Hepatocyte (in vitro differentiated cells): ENCODE measurements around the gene MID2. TPM values are rescaled to one million over a fixed set of nuclear protein-coding genes. Genes with fewer than 3 reads are reported as not detected.

Experiments used
- DNase-seq: peaks from one replicate; pipeline ENCODE4 v3.0.0-alpha.2; 2016; ENCODE audit warnings: low spot score
- H2AFZ ChIP-seq: fragments of 200-600 bp; sonication (generic); 2 replicates; pipeline ENCODE4 v1.6.0; 2016; ENCODE audit warnings: antibody characterized with exemption, mild to moderate bottlenecking
- H3K27ac ChIP-seq: fragments of 200-600 bp; sonication (generic); 2 replicates; pipeline ENCODE4 v1.5.1; 2016; ENCODE audit warnings: mild to moderate bottlenecking
- H3K27me3 ChIP-seq: fragments of 200-600 bp; sonication (generic); 2 replicates; pipeline ENCODE4 v1.6.1; 2016
- H3K36me3 ChIP-seq: fragments of 200-600 bp; sonication (generic); replicated peaks from 2 replicates; pipeline ENCODE4 v1.5.1; 2016; ENCODE audit warnings: low read depth; ENCODE audit not compliant: insufficient read depth
- H3K4me1 ChIP-seq: fragments of 200-600 bp; sonication (generic); 2 replicates; pipeline ENCODE4 v1.5.1; 2016; ENCODE audit warnings: mild to moderate bottlenecking, moderate library complexity; ENCODE audit not compliant: insufficient read depth
- H3K4me2 ChIP-seq: fragments of 200-600 bp; sonication (generic); 2 replicates; pipeline ENCODE4 v1.6.0; 2016
- H3K4me3 ChIP-seq: fragments of 200-600 bp; sonication (generic); 2 replicates; pipeline ENCODE4 v1.5.1; 2016; ENCODE audit warnings: mild to moderate bottlenecking
- H3K79me2 ChIP-seq: fragments of 200-600 bp; sonication (generic); 2 replicates; pipeline ENCODE4 v1.6.0; 2017; ENCODE audit warnings: mild to moderate bottlenecking
- H3K9me2 ChIP-seq: fragments of 200-600 bp; sonication (generic); replicated peaks from 2 replicates; pipeline ENCODE4 v1.6.0; 2017; ENCODE audit warnings: mild to moderate bottlenecking; ENCODE audit not compliant: insufficient read depth
- H3K9me3 ChIP-seq: fragments of 200-600 bp; sonication (generic); 2 replicates; pipeline ENCODE4 v1.5.1; 2016; ENCODE audit warnings: low read depth, mild to moderate bottlenecking
- H4K20me1 ChIP-seq: fragments of 200-600 bp; sonication (generic); 2 replicates; pipeline ENCODE4 v1.6.0; 2016; ENCODE audit warnings: mild to moderate bottlenecking; ENCODE audit not compliant: insufficient read depth, poor library complexity, severe bottlenecking
- CTCF ChIP-seq: fragments of 200-600 bp; sonication (generic); IDR thresholded peaks from 2 replicates; pipeline ENCODE4 v1.5.1; 2016; ENCODE audit warnings: antibody characterized with exemption, mild to moderate bottlenecking; ENCODE audit not compliant: poor library complexity
- EZH2 ChIP-seq: fragments of 200-600 bp; sonication (generic); IDR thresholded peaks from 2 replicates; pipeline ENCODE4 v1.6.1; 2016; ENCODE audit warnings: antibody characterized with exemption, mild to moderate bottlenecking, borderline replicate concordance
- EZH2phosphoT487 ChIP-seq: fragments of 200-600 bp; sonication (generic); IDR thresholded peaks from one replicate; pipeline ENCODE4 v1.6.1; 2018; ENCODE audit warnings: antibody characterized with exemption, mild to moderate bottlenecking, low read depth, moderate library complexity; ENCODE audit not compliant: unreplicated experiment, severe bottlenecking
- WGBS: methylation state at CpG from one replicate; pipeline ENCODE4 v1.1.6; 2016; ENCODE audit warnings: low lambda C conversion rate; ENCODE audit errors: missing lambda C conversion rate; 5-methylcytosine and 5-hydroxymethylcytosine counted together
- polyA plus RNA-seq: library from polyadenylated mRNA; unstranded; fragments of >200 nt; fragmentation: Nextera tagmentation; extraction: Ambion mirVana; gene quantifications from 2 replicates; pipeline ENCODE4 v1.2.1, GENCODE V29; 2016
- total RNA-seq: library from RNA; depleted of rRNA; stranded (reverse); fragments of >200 nt; gene quantifications from 2 replicates; pipeline ENCODE4 v1.2.3, GENCODE V29; 2014

Gene MID2
- total and polyA plus RNA-seq, 2 experiments from 2014 or later = 4.4 to 17.6 TPM

GRCh38 chrX:107818900-107819521, 6.7 kb upstream of the MID2 start:
- H3K27ac ChIP-seq = no peak overlapping the region
- H2AFZ ChIP-seq = no peak overlapping the region
- H3K4me1 ChIP-seq = no peaks in the 10 kb centered on the region
- H3K9me2 ChIP-seq = no peaks in the 10 kb centered on the region
- H3K36me3 ChIP-seq = no peaks in the 10 kb centered on the region
- H3K27me3 ChIP-seq = no peaks in the 10 kb centered on the region
- TF ChIP-seq CTCF (no peak), EZH2 (no peak), EZH2phosphoT487 (no peak)
- no peak overlapping the region for H3K4me3 ChIP-seq
- H3K9me3 ChIP-seq = no peaks in the 10 kb centered on the region
- no peak overlapping the region for H3K4me2 ChIP-seq
- no peak for DNase-seq
- H4K20me1 ChIP-seq = no peaks in the 10 kb centered on the region
- no peaks in the 10 kb centered on the region for H3K79me2 ChIP-seq

- Histone ChIP-seq H2AFZ (no peak overlapping the region), H4K20me1 (no peaks in the 10 kb centered on the region), H3K4me1 (peaks cover 6% of the 10 kb centered on the region), H3K79me2 (peaks cover 1% of the 10 kb centered on the region), H3K4me2 (no peak overlapping the region), H3K9me2 (no peaks in the 10 kb centered on the region), H3K27ac (no peak overlapping the region), H3K9me3 (no peaks in the 10 kb centered on the region), H3K36me3 (no peaks in the 10 kb centered on the region), H3K4me3 (no peak overlapping the region), H3K27me3 (no peaks in the 10 kb centered on the region)
- 78% methylated on average over 2 of the region's 2 CpGs for WGBS
- TF ChIP-seq EZH2 (no peak), CTCF (no peak), EZH2phosphoT487 (no peak)
- DNase-seq = no peak
Measured at GRCh38 chrX:107823042-107823441, 2.6 kb upstream of the MID2 start.

GRCh38 chrX:107823456-107823855, 2.2 kb upstream of the MID2 start:
- no peaks in the 10 kb centered on the region for H4K20me1 ChIP-seq
- peaks cover 6% of the 10 kb centered on the region for H3K4me1 ChIP-seq
- H3K79me2 ChIP-seq = peaks cover 5% of the 10 kb centered on the region
- no peak for DNase-seq
- H2AFZ ChIP-seq = no peak overlapping the region
- WGBS = 52% methylated on average over 1 of the region's 1 CpG
- no peaks in the 10 kb centered on the region for H3K9me3 ChIP-seq
- H3K4me3 ChIP-seq = no peak overlapping the region
- H3K27ac ChIP-seq = no peak overlapping the region
- H3K9me2 ChIP-seq = no peaks in the 10 kb centered on the region
- H3K36me3 ChIP-seq = no peaks in the 10 kb centered on the region
- no peak overlapping the region for H3K4me2 ChIP-seq
- no peak for TF ChIP-seq EZH2phosphoT487
- no peak for TF ChIP-seq CTCF
- no peak for TF ChIP-seq EZH2
- no peaks in the 10 kb centered on the region for H3K27me3 ChIP-seq
